ENCODE measurements around the gene ZNF48. TPM values are rescaled to one million over a fixed set of nuclear protein-coding genes. Genes with fewer than 3 reads are reported as not detected.
A peak's percentile ranks its signal among the peaks of the same experiment; 100 is the strongest.

The ZNF48 gene
- total RNA-seq, 1 donor from 2014 or later: 6.1 TPM

GRCh38 chr16:30418350-30419181, 23.3 kb downstream of the ZNF48 start:
- DNase-seq (ENCODE audit: low spot score): no peak
- intact Hi-C loops (cut with DNase I): loop anchor here (10.0 kb wide), 1 partner anchor 324 kb away; the partner anchor contains the start of genes TBX6 and YPEL3

DNA sequence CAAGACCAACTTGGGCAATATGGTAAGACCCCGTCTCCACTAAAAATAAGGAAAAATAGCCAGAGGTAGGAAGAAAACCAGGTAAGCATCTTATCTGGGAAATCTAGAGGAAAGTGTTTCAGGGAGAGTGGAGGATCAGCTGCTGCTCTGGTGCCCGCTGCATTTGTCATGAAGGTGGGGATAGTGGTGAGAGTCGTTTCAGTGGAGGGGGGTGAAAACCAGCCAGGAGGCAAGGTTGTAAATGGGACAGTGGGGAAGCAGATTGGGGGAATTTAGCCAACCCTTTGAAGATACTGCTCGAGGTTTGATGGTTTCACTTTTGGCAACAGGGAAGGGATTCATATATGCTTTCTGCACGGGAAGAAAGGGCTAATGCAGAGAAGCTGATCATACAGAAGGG, 25.8 kb downstream of the ZNF48 start:
- intact Hi-C loops (cut with DNase I): no loop called here
- DNase-seq (ENCODE audit: low spot score): no peak

- intact Hi-C loops (cut with DNase I): no loop called here
- DNase-seq (ENCODE audit: low spot score): no peak
Measured at GRCh38 chr16:30428055-30428454, 32.8 kb downstream of the ZNF48 start.

DNA sequence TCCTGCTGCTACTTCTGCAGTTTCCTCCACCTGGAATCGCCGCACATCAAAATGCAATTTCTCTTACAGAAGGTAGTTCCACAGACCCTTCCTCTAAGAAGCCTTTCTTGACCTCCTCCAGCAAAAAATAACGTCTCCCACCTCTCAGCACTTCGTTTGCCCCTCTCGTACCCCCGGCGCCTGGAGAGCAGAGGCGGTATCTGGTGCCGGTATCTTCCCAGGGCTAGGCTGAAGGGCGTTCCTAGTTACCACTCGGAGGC, 34.1 kb downstream of the ZNF48 start:
- no peak for DNase-seq (ENCODE audit: low spot score)
- intact Hi-C loops (cut with DNase I): no loop called here

GRCh38 chr16:30429678-30430427, 34.6 kb downstream of the ZNF48 start, which contains the start of gene DCTPP1:
TSS of gene DCTPP1 (minus strand) at chr16:30430030. CDS start at chr16:30429980, 50 bp downstream.
- peak; percentile 95 for DNase-seq (ENCODE audit: low spot score)
- intact Hi-C loops (cut with DNase I): loop anchor here (5.0 kb wide), 1 partner anchor 102 kb away; the partner anchor contains the start of gene ZNF747

DNA sequence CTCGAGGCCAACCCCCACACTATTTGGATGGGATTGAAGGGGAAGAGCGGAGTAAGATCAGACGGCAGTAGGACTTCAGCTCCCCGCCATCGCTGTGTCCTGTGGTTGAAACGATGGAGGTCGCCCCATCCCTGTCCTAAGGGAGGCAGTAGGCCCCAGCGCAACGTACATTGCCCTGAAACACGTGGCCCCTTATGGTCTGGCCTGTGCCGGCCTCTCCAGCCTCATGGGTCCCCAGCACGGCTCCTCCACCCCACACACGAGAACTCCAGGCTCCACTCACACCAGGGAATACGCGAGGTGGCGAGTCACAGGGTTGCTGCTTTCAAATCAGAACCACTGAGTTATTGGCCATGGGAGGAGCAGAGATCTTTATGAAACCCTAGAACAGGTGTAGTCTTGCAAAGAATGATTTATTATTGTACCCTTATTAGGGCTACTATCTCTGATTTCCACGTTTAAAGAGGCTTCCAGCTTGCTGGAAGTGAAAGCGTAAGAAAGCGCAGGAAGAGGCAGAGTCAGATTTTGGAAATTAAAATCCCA, 35.3 kb downstream of the ZNF48 start:
- no peak for DNase-seq (ENCODE audit: low spot score)
- intact Hi-C loops (cut with DNase I): loop anchor here (5.0 kb wide), 1 partner anchor 102 kb away; the partner anchor contains the start of gene ZNF747

GRCh38 chr16:30434852-30435251, 39.6 kb downstream of the ZNF48 start:
- intact Hi-C loops (cut with DNase I): loop anchor here (5.0 kb wide), 1 partner anchor 97 kb away; the partner anchor contains the start of gene ZNF747
- DNase-seq (ENCODE audit: low spot score): no peak

- no peak for DNase-seq (ENCODE audit: low spot score)
Measured at GRCh38 chr16:30437511-30438046, 42.4 kb downstream of the ZNF48 start.

GRCh38 chr16:30438835-30439234, 43.6 kb downstream of the ZNF48 start:
- intact Hi-C loops (cut with DNase I): no loop called here
- DNase-seq (ENCODE audit: low spot score): no peak

More at GRCh38 chr16:30437511-30438046, 42.4 kb downstream of the ZNF48 start:
- intact Hi-C loops (cut with DNase I): no loop called here

- intact Hi-C loops (cut with DNase I): no loop called here
Measured at GRCh38 chr16:30439720-30440348, 44.6 kb downstream of the ZNF48 start.

DNA sequence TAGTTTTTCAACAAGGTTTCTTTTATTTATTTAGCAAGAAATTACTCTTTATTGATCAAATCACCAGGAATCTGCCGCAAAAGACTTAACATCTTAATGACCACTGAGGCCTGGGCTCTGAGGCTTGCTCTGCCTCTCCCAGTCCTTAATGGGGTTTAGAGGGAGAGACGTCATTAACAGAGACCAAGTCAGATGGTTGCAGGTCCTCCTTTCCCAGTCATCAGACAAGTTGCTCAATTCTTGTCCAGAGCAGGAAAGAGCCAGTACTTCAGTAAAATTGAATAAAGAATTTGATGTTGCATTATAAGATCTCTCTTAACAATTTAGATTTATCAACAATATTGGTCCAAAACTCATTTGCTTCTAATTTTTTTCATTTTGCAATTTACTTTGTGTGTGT, 48.4 kb downstream of the ZNF48 start:
- intact Hi-C loops (cut with DNase I): no loop called here

More at GRCh38 chr16:30439720-30440348, 44.6 kb downstream of the ZNF48 start:
- no peak for DNase-seq (ENCODE audit: low spot score)

GRCh38 chr16:30444231-30445148, 49.3 kb downstream of the ZNF48 start:
- DNase-seq (ENCODE audit: low spot score): no peak
- intact Hi-C loops (cut with DNase I): loop anchor here (5.0 kb wide), 1 partner anchor 83 kb away; the partner anchor contains the start of gene ZNF768

More for the DNA sequence above, 48.4 kb downstream of the ZNF48 start:
- DNase-seq (ENCODE audit: low spot score): no peak

- intact Hi-C loops (cut with DNase I): loop anchor here (5.0 kb wide), 1 partner anchor 82 kb away; the partner anchor contains the start of gene ZNF768
- DNase-seq (ENCODE audit: low spot score): no peak
Measured at GRCh38 chr16:30445149-30445407, 49.9 kb downstream of the ZNF48 start.

GRCh38 chr16:30445408-30446202, 50.4 kb downstream of the ZNF48 start, which contains the start of gene SEPHS2:
TSS of gene SEPHS2 (minus strand) at chr16:30445874. CDS start at chr16:30445727, 147 bp downstream.
- intact Hi-C loops (cut with DNase I): loop anchor here (5.0 kb wide), 1 partner anchor 82 kb away; the partner anchor contains the start of gene ZNF768
- peak; percentile 100 for DNase-seq (ENCODE audit: low spot score)

DNA sequence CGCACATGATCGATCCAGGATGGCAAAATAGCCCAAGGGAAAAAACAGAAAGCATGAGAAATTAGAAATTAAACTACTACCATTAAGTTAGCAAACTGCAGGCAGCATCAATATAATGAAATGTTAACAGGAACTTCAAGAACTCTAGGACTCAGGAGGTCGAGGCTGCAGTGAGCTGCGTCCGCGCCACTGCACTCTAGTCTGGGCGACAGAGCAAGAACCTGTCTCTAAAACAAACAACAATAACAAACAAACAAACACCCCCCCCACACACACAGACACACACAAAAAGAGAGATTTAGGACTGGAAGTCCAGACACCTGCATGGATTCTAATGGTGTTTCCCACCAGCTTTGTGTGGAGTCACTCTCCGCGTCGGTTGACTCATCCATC, 51.0 kb downstream of the ZNF48 start:
- intact Hi-C loops (cut with DNase I): loop anchor here (5.0 kb wide), 1 partner anchor 81 kb away; the partner anchor contains the start of gene ZNF768
- DNase-seq (ENCODE audit: low spot score): no peak

DNA sequence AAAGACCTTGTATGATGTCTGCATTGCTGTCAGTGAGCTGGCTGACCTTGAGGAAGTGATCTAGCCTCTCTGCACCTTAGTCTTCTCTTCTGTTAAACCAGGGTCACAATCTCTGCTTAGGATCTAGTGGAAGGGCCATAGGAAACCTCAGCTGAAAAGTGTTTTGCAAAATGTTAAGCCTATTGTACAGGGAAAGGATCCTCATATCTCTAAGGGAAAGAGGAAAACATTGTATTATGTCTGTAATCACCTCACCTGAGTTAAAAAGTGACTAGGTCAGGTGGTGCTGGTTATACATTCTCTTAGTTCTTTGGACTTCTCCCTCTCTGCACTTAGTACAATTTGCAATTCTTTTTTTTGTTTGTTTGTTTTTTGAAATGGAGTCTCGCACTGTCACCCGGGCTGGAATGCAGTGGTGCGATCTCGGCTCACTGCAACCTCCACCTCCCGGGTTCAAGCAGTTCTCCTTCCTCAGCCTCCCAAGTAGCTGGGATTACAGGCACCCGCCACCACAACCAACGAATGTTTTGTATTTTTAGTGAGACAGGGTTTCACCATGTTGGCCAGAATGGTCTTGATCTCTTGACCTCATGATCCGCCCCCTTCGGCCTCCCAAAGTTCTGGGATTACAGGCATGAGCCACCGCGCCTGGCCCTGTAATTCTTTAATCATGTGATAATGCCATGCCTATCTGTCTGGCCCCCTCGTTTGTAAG, 52.4 kb downstream of the ZNF48 start:
- intact Hi-C loops (cut with DNase I): loop anchor here (5.0 kb wide), 1 partner anchor 80 kb away; the partner anchor contains the start of gene ZNF768
- no peak for DNase-seq (ENCODE audit: low spot score)

DNA sequence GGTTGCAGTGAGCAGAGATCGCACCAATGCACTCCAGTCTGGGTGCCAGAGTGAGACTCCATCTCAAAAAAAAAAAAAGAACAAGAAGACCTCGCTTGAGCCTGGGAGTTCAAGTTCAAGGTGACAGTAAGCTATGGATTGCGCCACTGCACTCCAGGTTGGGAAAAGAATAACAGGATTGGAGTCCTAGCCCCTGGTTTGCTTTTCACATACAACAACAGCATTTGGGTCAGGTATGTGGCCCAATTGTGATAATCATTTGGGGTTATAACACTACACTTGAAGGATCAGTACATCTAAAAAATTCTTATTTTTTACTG, 53.9 kb downstream of the ZNF48 start:
- intact Hi-C loops (cut with DNase I): loop anchor here (5.0 kb wide), 1 partner anchor 78 kb away; the partner anchor contains the start of gene ZNF768
- no peak for DNase-seq (ENCODE audit: low spot score)
